ENCODE results near the gene PTPN2.

PTPN2 gene

GRCh38 chr18:12839057-12839525, 44.9 kb downstream of the PTPN2 start:
- Histone ChIP-seq H3K4me3 (ENCODE audit: low read length) (peak overlapping the region; percentile 61), H3K79me2 (ENCODE audit: low read length) (peaks cover 59% of the 10 kb centered on the region), H2AFZ (ENCODE audit: low read depth, low read length) (no peak overlapping the region), H3K9ac (ENCODE audit: low read length) (peak overlapping the region; percentile 69), H4K20me1 (ENCODE audit: insufficient read depth, low read length) (no peaks in the 10 kb centered on the region; the same call in 1 of the 2 replicates), H3K27ac (ENCODE audit: low read length) (peak overlapping the region; percentile 93), H3K9me3 (ENCODE audit: insufficient read depth, low read length) (no peaks in the 10 kb centered on the region), H3K27me3 (ENCODE audit: low read depth, low read length) (no peaks in the 10 kb centered on the region), H3K4me1 (ENCODE audit: low read length) (peaks cover 38% of the 10 kb centered on the region), H3K36me3 (replicated peaks; ENCODE audit: low read depth, low read length) (peaks cover 12% of the 10 kb centered on the region), H3K4me2 (ENCODE audit: low read length) (peak overlapping the region; percentile 91)
- TF ChIP-seq CTCF (IDR thresholded peaks at IDR 0.05; ENCODE audit: low read depth, low read length) (no peak), EZH2phosphoT487 (IDR thresholded peaks at IDR 0.05; ENCODE audit: low read depth) (no peak)

- no peaks in the 10 kb centered on the region for H3K27me3 ChIP-seq (ENCODE audit: low read depth, low read length)
- H3K79me2 ChIP-seq (ENCODE audit: low read length), result peaks cover 53% of the 10 kb centered on the region
- no peaks in the 10 kb centered on the region; the same call in 1 of the 2 replicates for H4K20me1 ChIP-seq (ENCODE audit: insufficient read depth, low read length)
- H3K4me2 ChIP-seq (ENCODE audit: low read length), result peak overlapping the region; percentile 67
- H3K4me1 ChIP-seq (ENCODE audit: low read length), result peaks cover 38% of the 10 kb centered on the region
- peak overlapping the region; percentile 93 for H3K27ac ChIP-seq (ENCODE audit: low read length)
- peak overlapping the region; percentile 50 for H3K4me3 ChIP-seq (ENCODE audit: low read length)
- no peak for TF ChIP-seq EZH2phosphoT487 (IDR thresholded peaks at IDR 0.05; ENCODE audit: low read depth)
- TF ChIP-seq CTCF (IDR thresholded peaks at IDR 0.05; ENCODE audit: low read depth, low read length), result no peak
- H3K9ac ChIP-seq (ENCODE audit: low read length), result peak overlapping the region; percentile 38
- peaks cover 15% of the 10 kb centered on the region for H3K36me3 ChIP-seq (replicated peaks; ENCODE audit: low read depth, low read length)
- H3K9me3 ChIP-seq (ENCODE audit: insufficient read depth, low read length), result no peaks in the 10 kb centered on the region
- H2AFZ ChIP-seq (ENCODE audit: low read depth, low read length), result no peak overlapping the region
Observed at GRCh38 chr18:12838178-12838634, 45.8 kb downstream of the PTPN2 start.

GRCh38 chr18:12837747-12838146, 46.3 kb downstream of the PTPN2 start:
- peak overlapping the region; percentile 93 for H3K27ac ChIP-seq (ENCODE audit: low read length)
- H3K9me3 ChIP-seq (ENCODE audit: insufficient read depth, low read length), result no peaks in the 10 kb centered on the region
- H3K27me3 ChIP-seq (ENCODE audit: low read depth, low read length), result no peaks in the 10 kb centered on the region
- peaks cover 15% of the 10 kb centered on the region for H3K36me3 ChIP-seq (replicated peaks; ENCODE audit: low read depth, low read length)
- peak overlapping the region; percentile 50 for H3K4me3 ChIP-seq (ENCODE audit: low read length)
- TF ChIP-seq CTCF (IDR thresholded peaks at IDR 0.05; ENCODE audit: low read depth, low read length) (no peak), EZH2phosphoT487 (IDR thresholded peaks at IDR 0.05; ENCODE audit: low read depth) (no peak)
- peaks cover 50% of the 10 kb centered on the region for H3K79me2 ChIP-seq (ENCODE audit: low read length)
- H2AFZ ChIP-seq (ENCODE audit: low read depth, low read length), result no peak overlapping the region
- H3K4me2 ChIP-seq (ENCODE audit: low read length), result peak overlapping the region; percentile 67
- H3K4me1 ChIP-seq (ENCODE audit: low read length), result peaks cover 38% of the 10 kb centered on the region
- H3K9ac ChIP-seq (ENCODE audit: low read length), result peak overlapping the region; percentile 38
- no peaks in the 10 kb centered on the region; the same call in 1 of the 2 replicates for H4K20me1 ChIP-seq (ENCODE audit: insufficient read depth, low read length)

- no peak for TF ChIP-seq EZH2phosphoT487 (IDR thresholded peaks at IDR 0.05; ENCODE audit: low read depth)
- no peak for TF ChIP-seq CTCF (IDR thresholded peaks at IDR 0.05; ENCODE audit: low read depth, low read length)
- H3K4me3 ChIP-seq (ENCODE audit: low read length), result no peak overlapping the region
- no peaks in the 10 kb centered on the region for H3K9me3 ChIP-seq (ENCODE audit: insufficient read depth, low read length)
- no peak overlapping the region for H3K9ac ChIP-seq (ENCODE audit: low read length)
- H3K27ac ChIP-seq (ENCODE audit: low read length), result no peak overlapping the region
- H2AFZ ChIP-seq (ENCODE audit: low read depth, low read length), result no peak overlapping the region
- H3K27me3 ChIP-seq (ENCODE audit: low read depth, low read length), result no peaks in the 10 kb centered on the region
- H3K4me1 ChIP-seq (ENCODE audit: low read length), result peaks cover 38% of the 10 kb centered on the region
- H3K79me2 ChIP-seq (ENCODE audit: low read length), result peaks cover 44% of the 10 kb centered on the region
- H4K20me1 ChIP-seq (ENCODE audit: insufficient read depth, low read length), result no peaks in the 10 kb centered on the region; the same call in 1 of the 2 replicates
- no peak overlapping the region for H3K4me2 ChIP-seq (ENCODE audit: low read length)
- peaks cover 16% of the 10 kb centered on the region for H3K36me3 ChIP-seq (replicated peaks; ENCODE audit: low read depth, low read length)
Observed at GRCh38 chr18:12836551-12836950, 47.5 kb downstream of the PTPN2 start.
